Vagina (tissue), 2 donors: ENCODE measurements around the gene ASB18. TPM values are rescaled to one million over a fixed set of nuclear protein-coding genes. Genes with fewer than 3 reads are reported as not detected.

Source experiments
- DNase-seq, 2 donors: peaks; one replicate each; pipeline ENCODE4 v3.0.0-alpha.2; 2017; ENCODE audit errors: extremely low spot score in 2 of 2
- H3K27ac ChIP-seq: fragments of 200-600 bp; sonication (generic); one replicate; pipeline ENCODE4 v1.5.1; 2019
- H3K27me3 ChIP-seq: fragments of 200-600 bp; sonication (generic); one replicate; pipeline ENCODE4 v1.5.1; 2019
- H3K36me3 ChIP-seq, 2 donors: fragments of 200-600 bp; sonication (generic); one replicate each; pipeline ENCODE4 v1.5.1; 2017 to 2019
- H3K4me1 ChIP-seq: fragments of 200-600 bp; sonication (generic); one replicate; pipeline ENCODE4 v1.5.1; 2019
- H3K4me3 ChIP-seq, 2 donors: fragments of 200-600 bp; sonication (generic); 1 replicate in 1 of 2; 2 replicates in 1 of 2; pipeline ENCODE4 v1.5.1; 2016 to 2019
- H3K9me3 ChIP-seq: fragments of 200-600 bp; sonication (generic); one replicate; pipeline ENCODE4 v1.5.1; 2019
- POLR2A ChIP-seq, 2 donors: fragments of 450-650 bp; IDR thresholded peaks; one replicate each; pipeline ENCODE4 v1.6.1; 2017; ENCODE audit warnings: antibody characterized with exemption in 2 of 2, mild to moderate bottlenecking in 2 of 2, moderate library complexity in 2 of 2
- POLR2AphosphoS5 ChIP-seq, 2 donors: sonication (generic); formaldehyde crosslinking; IDR thresholded peaks; one replicate each; pipeline ENCODE4 v1.9.0; 2017; ENCODE audit warnings: antibody characterized with exemption in 2 of 2, mild to moderate bottlenecking in 2 of 2, low read depth in 1 of 2; ENCODE audit not compliant: insufficient read depth in 1 of 2
- intact Hi-C: fragments of 100-400 bp; cut with DNase I; formaldehyde crosslinking; loops from one replicate; pipeline ENCODE4 v1.15.1; 2023
- total RNA-seq: library from RNA; depleted of rRNA; stranded (reverse); fragments of >200 nt; gene quantifications from one replicate; pipeline ENCODE4 v1.2.3, GENCODE V29; 2016
- TF ChIP-seq, protein P1 (sequence below), 3 experiments: fragments of 450-650 bp in 2 of 3; fragments of 200-600 bp in 1 of 3; sonication (generic) in 1 of 3; IDR thresholded peaks; one replicate each; pipeline ENCODE4 v1.5.1; 2017 to 2019; ENCODE audit warnings: antibody characterized with exemption in 3 of 3, mild to moderate bottlenecking in 2 of 3, moderate library complexity in 2 of 3

ASB18 gene
- total RNA-seq, 1 donor from 2014 or later: not detected

DNA sequence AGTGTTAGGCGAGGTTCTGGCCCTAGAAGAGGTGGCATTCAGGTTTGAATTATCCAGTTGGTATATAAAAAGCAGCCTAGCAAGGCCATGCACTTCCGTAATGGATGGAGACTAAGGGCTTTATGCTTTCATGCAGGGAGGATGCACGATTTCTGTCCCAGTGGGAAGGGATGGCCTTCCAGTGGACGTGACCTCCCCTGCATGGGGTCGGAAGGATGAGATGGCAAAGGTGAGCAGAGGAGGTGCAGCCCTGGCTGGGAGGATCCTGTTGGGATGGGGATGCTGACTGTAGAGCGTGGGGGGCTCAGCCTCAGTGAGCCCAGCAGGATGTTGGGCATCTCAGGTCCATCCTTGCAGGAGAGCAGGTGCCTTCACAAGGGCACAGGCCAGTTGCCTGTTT is 4.8 kb downstream of the ASB18 start:
- TF ChIP-seq, protein P1, sequence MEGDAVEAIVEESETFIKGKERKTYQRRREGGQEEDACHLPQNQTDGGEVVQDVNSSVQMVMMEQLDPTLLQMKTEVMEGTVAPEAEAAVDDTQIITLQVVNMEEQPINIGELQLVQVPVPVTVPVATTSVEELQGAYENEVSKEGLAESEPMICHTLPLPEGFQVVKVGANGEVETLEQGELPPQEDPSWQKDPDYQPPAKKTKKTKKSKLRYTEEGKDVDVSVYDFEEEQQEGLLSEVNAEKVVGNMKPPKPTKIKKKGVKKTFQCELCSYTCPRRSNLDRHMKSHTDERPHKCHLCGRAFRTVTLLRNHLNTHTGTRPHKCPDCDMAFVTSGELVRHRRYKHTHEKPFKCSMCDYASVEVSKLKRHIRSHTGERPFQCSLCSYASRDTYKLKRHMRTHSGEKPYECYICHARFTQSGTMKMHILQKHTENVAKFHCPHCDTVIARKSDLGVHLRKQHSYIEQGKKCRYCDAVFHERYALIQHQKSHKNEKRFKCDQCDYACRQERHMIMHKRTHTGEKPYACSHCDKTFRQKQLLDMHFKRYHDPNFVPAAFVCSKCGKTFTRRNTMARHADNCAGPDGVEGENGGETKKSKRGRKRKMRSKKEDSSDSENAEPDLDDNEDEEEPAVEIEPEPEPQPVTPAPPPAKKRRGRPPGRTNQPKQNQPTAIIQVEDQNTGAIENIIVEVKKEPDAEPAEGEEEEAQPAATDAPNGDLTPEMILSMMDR (IDR thresholded peaks at IDR 0.05): no peak
- TF ChIP-seq POLR2AphosphoS5 (IDR thresholded peaks at IDR 0.05; ENCODE audit: insufficient read depth in 1 of 2, low read depth in 1 of 2) (no peak), POLR2A (IDR thresholded peaks at IDR 0.05) (no peak)
- no peak overlapping the region for H3K4me3 ChIP-seq
- H3K27ac ChIP-seq: no peak overlapping the region
- peak; percentile 60 to 70 for DNase-seq
- no peaks in the 10 kb centered on the region for H3K27me3 ChIP-seq
- intact Hi-C loops: no loop called here
- no peaks in the 10 kb centered on the region for H3K4me1 ChIP-seq
- no peaks in the 10 kb centered on the region for H3K36me3 ChIP-seq
- H3K9me3 ChIP-seq: no peaks in the 10 kb centered on the region

DNA sequence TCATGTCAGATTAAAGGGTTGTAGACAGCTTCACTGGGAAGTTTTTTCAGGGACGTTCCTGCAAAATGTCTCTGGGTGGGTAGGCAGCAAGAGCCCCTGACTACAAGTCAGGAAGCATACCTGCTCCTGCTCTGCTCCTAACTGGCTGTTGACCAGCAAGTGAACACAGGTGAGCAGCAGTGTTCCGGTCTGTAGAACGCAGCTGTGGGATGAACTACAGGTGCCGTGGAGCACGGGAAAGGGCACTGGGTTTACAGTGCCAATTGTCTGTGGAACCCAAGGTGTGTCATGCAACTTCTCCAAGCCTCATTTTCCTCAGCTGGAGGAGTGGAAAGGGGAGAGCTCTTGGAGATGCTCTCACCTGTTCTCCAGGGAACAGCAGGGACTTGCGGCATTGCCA is 6.6 kb downstream of the ASB18 start:
- no peak overlapping the region for H3K4me3 ChIP-seq
- intact Hi-C loops: no loop called here
- no peak overlapping the region for H3K27ac ChIP-seq
- no peak for TF ChIP-seq POLR2AphosphoS5 (IDR thresholded peaks at IDR 0.05; ENCODE audit: insufficient read depth in 1 of 2, low read depth in 1 of 2)
- TF ChIP-seq POLR2A (IDR thresholded peaks at IDR 0.05): no peak
- TF ChIP-seq, protein P1 (IDR thresholded peaks at IDR 0.05): no peak
- no peaks in the 10 kb centered on the region for H3K4me1 ChIP-seq
- H3K36me3 ChIP-seq: no peaks in the 10 kb centered on the region
- DNase-seq: peak in 1 of 2 donors; percentile 62
- no peaks in the 10 kb centered on the region for H3K27me3 ChIP-seq
- H3K9me3 ChIP-seq: no peaks in the 10 kb centered on the region

DNA sequence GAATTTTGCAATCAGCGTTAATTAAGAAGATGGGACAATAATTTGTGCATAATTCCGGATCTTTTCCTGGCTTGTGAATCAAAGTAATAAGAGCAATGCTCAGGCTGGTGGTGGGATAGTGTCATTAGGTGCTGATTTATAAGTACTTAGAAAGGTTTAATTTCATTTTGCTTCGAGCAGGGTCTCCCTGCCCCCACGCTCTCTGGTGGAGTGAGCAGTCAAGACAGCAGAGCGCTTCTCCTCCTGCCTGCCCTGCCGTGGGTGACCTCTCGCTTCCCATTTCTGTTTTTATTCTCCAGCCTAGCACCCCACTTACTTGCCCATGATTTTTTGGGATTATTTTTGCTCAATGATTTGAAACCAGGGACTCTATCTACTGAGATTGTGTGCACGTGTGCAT is 7.1 kb downstream of the ASB18 start:
- Histone ChIP-seq H3K27me3 (no peaks in the 10 kb centered on the region), H3K4me3 (no peak overlapping the region), H3K4me1 (no peaks in the 10 kb centered on the region), H3K36me3 (no peaks in the 10 kb centered on the region), H3K27ac (no peak overlapping the region), H3K9me3 (no peaks in the 10 kb centered on the region)
- TF ChIP-seq POLR2A (IDR thresholded peaks at IDR 0.05) (no peak), POLR2AphosphoS5 (IDR thresholded peaks at IDR 0.05; ENCODE audit: insufficient read depth in 1 of 2, low read depth in 1 of 2) (no peak)
- TF ChIP-seq, protein P1 (IDR thresholded peaks at IDR 0.05): no peak
- intact Hi-C loops: no loop called here
- DNase-seq: peak; percentile 40 to 49

DNA sequence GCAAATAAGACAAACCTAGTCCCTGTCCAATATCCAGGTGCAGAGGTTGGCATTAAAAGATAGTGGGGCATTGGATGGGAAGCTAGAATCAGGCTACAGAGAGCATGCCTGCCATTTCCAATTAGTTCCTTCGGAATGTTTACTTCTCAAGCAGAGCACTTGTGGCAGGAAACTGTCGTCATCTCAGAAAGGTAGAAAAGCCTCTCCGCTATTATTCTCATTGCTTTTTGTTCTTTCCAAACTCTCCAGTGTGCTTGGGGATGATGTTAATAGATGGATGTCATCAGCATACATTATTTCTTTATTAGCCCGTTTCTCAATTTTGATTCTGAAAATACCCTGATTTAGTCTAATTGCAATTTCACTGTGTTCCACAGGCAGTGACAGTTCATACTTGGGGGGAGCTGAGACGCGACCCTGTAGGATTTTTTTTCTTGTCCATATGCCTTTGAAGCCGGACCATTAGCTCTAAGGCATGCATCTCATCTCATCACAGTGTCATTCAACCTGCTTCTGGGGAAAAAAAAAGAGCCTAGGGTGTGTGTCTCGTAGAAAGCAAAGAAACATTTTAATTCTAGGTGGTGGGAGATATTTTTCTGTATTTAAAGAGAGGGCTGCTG is 7.7 kb downstream of the ASB18 start:
- Histone ChIP-seq H3K4me1 (no peaks in the 10 kb centered on the region), H3K4me3 (no peak overlapping the region), H3K36me3 (no peaks in the 10 kb centered on the region), H3K27me3 (no peaks in the 10 kb centered on the region), H3K9me3 (no peaks in the 10 kb centered on the region), H3K27ac (no peak overlapping the region)
- no peak for TF ChIP-seq POLR2A (IDR thresholded peaks at IDR 0.05)
- no peak for TF ChIP-seq POLR2AphosphoS5 (IDR thresholded peaks at IDR 0.05; ENCODE audit: insufficient read depth in 1 of 2, low read depth in 1 of 2)
- TF ChIP-seq, protein P1 (IDR thresholded peaks at IDR 0.05): no peak
- peak in 1 of 2 donors; percentile 20 for DNase-seq
- intact Hi-C loops: no loop called here

DNA sequence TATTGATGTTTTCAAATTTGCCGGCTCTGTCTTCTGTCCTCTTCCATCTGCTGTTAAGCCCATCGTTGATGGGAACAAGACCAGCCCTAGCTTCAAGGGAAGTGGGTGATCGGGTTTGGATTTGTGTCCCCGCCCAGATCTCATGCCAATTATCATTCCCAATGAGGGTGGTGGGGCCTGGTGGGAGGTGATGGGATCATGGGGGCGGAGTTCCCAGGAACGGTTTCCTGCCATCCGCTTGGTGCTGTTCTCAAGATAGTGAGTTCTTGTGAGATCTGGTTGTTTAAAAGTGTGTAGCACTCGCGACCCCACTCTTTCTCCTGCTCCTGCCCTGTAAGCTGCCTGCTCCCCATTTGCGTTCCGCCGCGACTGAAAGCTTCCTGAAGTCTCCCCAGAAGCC is 9.5 kb downstream of the ASB18 start:
- Histone ChIP-seq H3K36me3 (no peaks in the 10 kb centered on the region), H3K4me3 (no peak overlapping the region), H3K27me3 (no peaks in the 10 kb centered on the region), H3K27ac (no peak overlapping the region), H3K4me1 (no peaks in the 10 kb centered on the region), H3K9me3 (no peaks in the 10 kb centered on the region)
- TF ChIP-seq, protein P1 (IDR thresholded peaks at IDR 0.05): no peak
- TF ChIP-seq POLR2AphosphoS5 (IDR thresholded peaks at IDR 0.05; ENCODE audit: insufficient read depth in 1 of 2, low read depth in 1 of 2) (no peak), POLR2A (IDR thresholded peaks at IDR 0.05) (no peak)
- DNase-seq: peak; percentile 49 to 90
- intact Hi-C loops: no loop called here
